H1 (cell line): ENCODE data around the gene SLC35B4. TPM values are rescaled to one million over a fixed set of nuclear protein-coding genes. Genes with fewer than 3 reads are reported as not detected.
A peak's percentile ranks its signal among the peaks of the same experiment; 100 is the strongest.

Experiments used
- CTCF ChIA-PET: fragments of 300-600 bp; sonication (Branson Sonifier 250); formaldehyde crosslinking; loops from one replicate; lab custom pipeline; 2021; ENCODE audit not compliant: partially characterized antibody; lab: Charles Lee
- POLR2A ChIA-PET: fragments of 300-600 bp; sonication (Branson Sonifier 250); formaldehyde crosslinking; loops from one replicate; lab custom pipeline; 2021; ENCODE audit warnings: inconsistent platforms; ENCODE audit not compliant: partially characterized antibody; lab: Charles Lee
- DNase-seq, 2 experiments: peaks; one replicate each; pipeline versions ENCODE4 v3.0.0 to v3.0.0-alpha.2; 2010 to 2022; ENCODE audit warnings: low spot score in 2 of 2, low read depth in 1 of 2, mixed read lengths in 1 of 2
- FAIRE-seq: peaks from 2 replicates; lab custom pipeline; 2011; peaks lifted over from hg19 to GRCh38; lab: Jason Lieb, UNC
- H2AFZ ChIP-seq: 2 replicates; pipeline ENCODE4 v1.8.1; 2012; ENCODE audit warnings: low read length, inconsistent platforms
- H2AK5ac ChIP-seq: 2 replicates; pipeline ENCODE4 v1.6.1; 2013; ENCODE audit warnings: low read depth, low read length
- H2BK120ac ChIP-seq: replicated peaks from 2 replicates; pipeline ENCODE3; 2013; ENCODE audit warnings: low read depth, low read length, inconsistent platforms
- H2BK12ac ChIP-seq: 2 replicates; pipeline ENCODE4 v1.6.1; 2013; ENCODE audit warnings: low read depth, low read length
- H2BK15ac ChIP-seq: 2 replicates; pipeline ENCODE4 v1.6.1; 2013; ENCODE audit warnings: low read length
- H2BK20ac ChIP-seq: 2 replicates; pipeline ENCODE4 v1.6.1; 2013; ENCODE audit warnings: low read length
- H2BK5ac ChIP-seq: 2 replicates; pipeline ENCODE4 v1.6.1; 2013; ENCODE audit warnings: low read depth, low read length
- H3K14ac ChIP-seq: 2 replicates; pipeline ENCODE4 v1.6.1; 2013; ENCODE audit warnings: inconsistent platforms; ENCODE audit not compliant: insufficient read length
- H3K18ac ChIP-seq: 2 replicates; pipeline ENCODE4 v1.6.1; 2013; ENCODE audit warnings: low read length; ENCODE audit errors: extremely low read depth
- H3K23ac ChIP-seq: 2 replicates; pipeline ENCODE4 v1.6.1; 2013; ENCODE audit warnings: inconsistent platforms; ENCODE audit not compliant: insufficient read length
- H3K23me2 ChIP-seq: 2 replicates; pipeline ENCODE4 v1.6.1; 2013; ENCODE audit warnings: low read depth, low read length
- H3K27ac ChIP-seq: 2 replicates; pipeline ENCODE4 v1.6.1; 2011; ENCODE audit warnings: low read depth, low read length, inconsistent platforms
- H3K27me3 ChIP-seq, 4 experiments: replicated peaks in 1 of 4; 1 replicate in 1 of 4; 2 replicates in 3 of 4; pipeline versions ENCODE4 v1.6.1 to v1.8.1; 2011 to 2013; ENCODE audit warnings: low read length in 3 of 4, mild to moderate bottlenecking in 3 of 4, inconsistent platforms in 2 of 4, mixed read lengths in 2 of 4, moderate library complexity in 1 of 4; ENCODE audit not compliant: control insufficient read depth in 3 of 4, insufficient read depth in 3 of 4; ENCODE audit errors: extremely low read depth in 1 of 4
- H3K36me3 ChIP-seq, 4 experiments: 2 replicates each; pipeline versions ENCODE4 v1.6.1 to v1.8.1; 2011 to 2013; ENCODE audit warnings: mild to moderate bottlenecking in 4 of 4, low read length in 3 of 4, moderate library complexity in 2 of 4, control low read depth in 1 of 4, inconsistent platforms in 1 of 4; ENCODE audit not compliant: insufficient read depth in 4 of 4, control insufficient read depth in 2 of 4
- H3K4ac ChIP-seq: replicated peaks from 2 replicates; pipeline ENCODE3; 2013; ENCODE audit warnings: low read length, low read depth, mixed read lengths, inconsistent platforms; ENCODE audit not compliant: insufficient read length
- H3K4me1 ChIP-seq, 4 experiments: replicated peaks in 1 of 4; 1 replicate in 1 of 4; 2 replicates in 3 of 4; pipeline versions ENCODE4 v1.6.1 to v1.8.1; 2011 to 2013; ENCODE audit warnings: low read length in 3 of 4, inconsistent platforms in 2 of 4, mixed read lengths in 1 of 4; ENCODE audit not compliant: insufficient read depth in 4 of 4, control insufficient read depth in 3 of 4
- H3K4me2 ChIP-seq, 2 experiments: 2 replicates each; pipeline versions ENCODE4 v1.6.1 to v1.8.1; 2011 to 2013; ENCODE audit warnings: low read depth in 2 of 2, low read length in 2 of 2, control low read depth in 1 of 2, inconsistent platforms in 1 of 2, mild to moderate bottlenecking in 1 of 2; ENCODE audit not compliant: insufficient read depth in 1 of 2
- H3K4me3 ChIP-seq, 4 experiments: fragments of 200-600, 300-600 bp in 1 of 4; sonication (generic), shearing (Covaris generic), sonication (Bioruptor Twin) in 1 of 4; 2 replicates each; pipeline versions ENCODE4 v1.5.1 to v1.8.1; 2011 to 2016; ENCODE audit warnings: low read length in 4 of 4, low read depth in 3 of 4, control low read depth in 2 of 4, inconsistent platforms in 2 of 4, mild to moderate bottlenecking in 2 of 4, mixed read lengths in 1 of 4, moderate library complexity in 1 of 4; ENCODE audit not compliant: insufficient read depth in 2 of 4; ENCODE audit errors: extremely low read depth in 1 of 4
- H3K56ac ChIP-seq: replicated peaks from 2 replicates; pipeline ENCODE3; 2013; ENCODE audit warnings: low read depth, mild to moderate bottlenecking, mixed read lengths, low read length, inconsistent platforms; ENCODE audit not compliant: insufficient read length
- H3K79me1 ChIP-seq: 2 replicates; pipeline ENCODE4 v1.6.1; 2013; ENCODE audit warnings: low read depth, low read length, control low read depth
- H3K79me2 ChIP-seq, 2 experiments: 2 replicates each; pipeline versions ENCODE4 v1.6.1 to v1.8.1; 2012 to 2013; ENCODE audit warnings: low read length in 2 of 2, mild to moderate bottlenecking in 2 of 2, inconsistent platforms in 1 of 2; ENCODE audit not compliant: insufficient read depth in 2 of 2, control insufficient read depth in 1 of 2
- H3K9ac ChIP-seq, 4 experiments: replicated peaks in 1 of 4; 1 replicate in 1 of 4; 2 replicates in 3 of 4; pipeline versions ENCODE4 v1.6.1 to v1.8.1; 2011 to 2013; ENCODE audit warnings: low read depth in 3 of 4, low read length in 3 of 4, control low read depth in 2 of 4, mild to moderate bottlenecking in 2 of 4, moderate library complexity in 2 of 4, inconsistent platforms in 1 of 4; ENCODE audit errors: extremely low read depth in 1 of 4
- H3K9me3 ChIP-seq, 2 experiments: 2 replicates each; pipeline versions ENCODE4 v1.6.1 to v1.8.1; 2012 to 2013; ENCODE audit warnings: mild to moderate bottlenecking in 2 of 2, moderate library complexity in 2 of 2, control low read depth in 1 of 2, inconsistent platforms in 1 of 2, low read depth in 1 of 2, low read length in 1 of 2, mixed read lengths in 1 of 2; ENCODE audit not compliant: insufficient read depth in 2 of 2
- H4K20me1 ChIP-seq, 2 experiments: replicated peaks in 1 of 2; 2 replicates each; pipeline versions ENCODE3 to v1.8.1; 2011 to 2013; ENCODE audit warnings: inconsistent platforms in 2 of 2, low read length in 2 of 2, mild to moderate bottlenecking in 1 of 2; ENCODE audit not compliant: insufficient read depth in 2 of 2, control insufficient read depth in 1 of 2
- H4K5ac ChIP-seq: 2 replicates; pipeline ENCODE4 v1.6.1; 2013; ENCODE audit warnings: low read length, low read depth, mixed read lengths, inconsistent platforms; ENCODE audit not compliant: insufficient read length
- H4K8ac ChIP-seq: 2 replicates; pipeline ENCODE4 v1.8.0; 2013; ENCODE audit warnings: mild to moderate bottlenecking, moderate library complexity, low read length, inconsistent platforms; ENCODE audit not compliant: insufficient read depth; ENCODE audit errors: extremely low read depth
- H4K91ac ChIP-seq: replicated peaks from 2 replicates; pipeline ENCODE3; 2013; ENCODE audit warnings: low read length, mixed read lengths, inconsistent platforms; ENCODE audit not compliant: insufficient read length
- BACH1 ChIP-seq: IDR thresholded peaks from 2 replicates; pipeline ENCODE4 v1.6.1; 2012; ENCODE audit warnings: low read length, improper control_type of control experiment
- CBX5 ChIP-seq: fragments of 300-800, 300-1000 bp; sonication (generic); IDR thresholded peaks from 2 replicates; pipeline ENCODE4 v1.7.1; 2016; ENCODE audit warnings: antibody characterized with exemption, low read length, low read depth
- CHD2 ChIP-seq: IDR thresholded peaks from 2 replicates; pipeline ENCODE4 v1.6.1; 2012; ENCODE audit warnings: low read length, improper control_type of control experiment
- EP300 ChIP-seq, 2 experiments: IDR thresholded peaks; 1 replicate in 1 of 2; 2 replicates in 1 of 2; pipeline ENCODE4 v1.6.1; 2011 to 2012; ENCODE audit warnings: low read depth in 2 of 2, low read length in 2 of 2, mild to moderate bottlenecking in 2 of 2, borderline replicate concordance in 1 of 2, inconsistent platforms in 1 of 2, moderate library complexity in 1 of 2
- JUND ChIP-seq: IDR thresholded peaks from 2 replicates; pipeline ENCODE4 v1.6.1; 2011; ENCODE audit warnings: mild to moderate bottlenecking, improper control_type of control experiment, low read length
- NRF1 ChIP-seq: IDR thresholded peaks from 2 replicates; pipeline ENCODE4 v1.6.1; 2011; ENCODE audit warnings: mild to moderate bottlenecking, low read depth, low read length, improper control_type of control experiment
- POLR2AphosphoS5 ChIP-seq: IDR thresholded peaks from 2 replicates; pipeline ENCODE4 v1.6.1; 2011; ENCODE audit warnings: low read depth, low read length
- RBBP5 ChIP-seq: IDR thresholded peaks from 2 replicates; pipeline ENCODE4 v1.7.1; 2012; ENCODE audit warnings: low read depth, mild to moderate bottlenecking, inconsistent platforms, low read length, moderate library complexity, borderline replicate concordance
- SP1 ChIP-seq: IDR thresholded peaks from 2 replicates; pipeline ENCODE4 v1.6.1; 2011; ENCODE audit warnings: low read depth, low read length
- SRF ChIP-seq: IDR thresholded peaks from 2 replicates; pipeline ENCODE4 v1.6.1; 2011; ENCODE audit warnings: mild to moderate bottlenecking, low read depth, low read length, moderate library complexity
- WGBS, 2 experiments: shearing (Covaris generic) in 1 of 2; methylation state at CpG; one replicate each; pipeline versions ENCODE4 v1.1.6 to v1.1.7; 2013 to 2015; ENCODE audit warnings: low lambda C conversion rate in 2 of 2, mixed read lengths in 2 of 2, inconsistent platforms in 1 of 2, low coverage in 1 of 2, missing lambda C conversion rate in 1 of 2; ENCODE audit not compliant: insufficient replicate concordance in 2 of 2, insufficient coverage in 1 of 2, insufficient read length in 1 of 2; ENCODE audit errors: extremely low coverage in 1 of 2, missing lambda C conversion rate in 1 of 2; 5-methylcytosine and 5-hydroxymethylcytosine counted together
- polyA plus RNA-seq, 7 experiments: library from polyadenylated mRNA; depleted of rRNA in 3 of 7; stranded (reverse) in 5 of 7; unstranded in 2 of 7; fragments of >200 nt in 5 of 7; fragments of 200-250 nt in 2 of 7; gene quantifications; 1 replicate in 5 of 7; 2 replicates in 1 of 7; 4 replicates in 1 of 7; pipeline versions ENCODE4 v1.2.1 to v1.2.3, GENCODE V29; 2011 to 2013; ENCODE audit warnings: missing spikeins in 2 of 7, mixed read lengths in 2 of 7
- total RNA-seq: library from RNA; stranded (reverse); fragmentation: NEBNext Ultra II Directional; extraction: Animal tissue kit (Norgen Biotek cat#: 25700); gene quantifications from 2 replicates; pipeline ENCODE4 v1.2.1, GENCODE V29; 2021

The SLC35B4 gene
- total and polyA plus RNA-seq, 2 of the 8 experiments (the other 6 are each of a cell fraction or from before 2014, with no cell fraction given), result 28.9 to 34.6 TPM

DNA sequence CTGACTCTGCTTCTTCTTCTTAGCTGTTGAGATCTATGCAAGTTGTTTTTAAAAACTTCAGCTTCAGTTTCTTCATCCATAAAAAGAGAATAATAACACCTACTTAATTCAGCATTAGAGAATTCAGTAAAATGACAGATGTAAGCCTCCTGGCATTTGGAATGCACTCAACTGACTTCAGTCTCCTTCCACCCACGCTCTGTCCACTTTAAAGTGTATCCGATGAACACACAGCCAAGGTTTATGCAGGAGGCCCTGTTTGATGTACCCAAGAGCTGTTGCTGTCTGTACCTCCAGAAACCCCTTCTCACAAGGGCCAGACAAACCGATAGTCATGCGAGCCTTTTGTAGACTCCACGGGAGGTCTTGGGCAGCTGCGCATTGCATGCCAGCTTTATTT lies 27.1 kb upstream of the SLC35B4 start:
- DNase-seq (no peak), FAIRE-seq (no peak)
- Histone ChIP-seq H3K79me1 (no peaks in the 10 kb centered on the region), H2BK12ac (no peak overlapping the region), H3K18ac (no peak overlapping the region), H2BK15ac (no peak overlapping the region), H3K27ac (no peak overlapping the region), H4K5ac (no peak overlapping the region), H2BK20ac (no peak overlapping the region), H4K8ac (no peak overlapping the region), H3K4me1 (no peaks in the 10 kb centered on the region), H3K36me3 (no peaks in the 10 kb centered on the region), H3K14ac (no peak overlapping the region), H2AFZ (no peak overlapping the region), H3K23me2 (peaks cover 2% of the 10 kb centered on the region; the same call in 1 of the 2 replicates), H3K27me3 (no peaks in the 10 kb centered on the region), H4K91ac (no peak overlapping the region), H2BK120ac (peak overlapping the region; percentile 38), H3K4me2 (no peak overlapping the region), H3K4me3 (no peak overlapping the region), H3K9ac (no peak overlapping the region), H3K9me3 (no peaks in the 10 kb centered on the region), H3K56ac (no peak overlapping the region), H3K4ac (no peak overlapping the region), H3K23ac (no peak overlapping the region), H4K20me1 (no peaks in the 10 kb centered on the region), H2AK5ac (no peak overlapping the region), H3K79me2 (no peaks in the 10 kb centered on the region), H2BK5ac (no peak overlapping the region)
- ChIA-PET POLR2A (interaction anchor here (0.6 kb wide), 1 partner anchor 483 kb away, joined by 3 read pairs; no protein-coding TSS in a partner anchor), CTCF (interaction anchor here (0.6 to 2.5 kb wide), 6 partner anchors 9 to 203 kb away, joined by 3 to 13 read pairs (median 4); no protein-coding TSS in a partner anchor)
- WGBS, 2 experiments, result 78% methylated on average over 6 of the region's 6 CpGs; no CpG with 5 or more reads in 1 of the 2 experiments
- TF ChIP-seq NRF1, result no peak
- no peak for TF ChIP-seq SRF
- TF ChIP-seq POLR2AphosphoS5, result no peak
- TF ChIP-seq RBBP5, result no peak
- TF ChIP-seq JUND, result no peak
- no peak for TF ChIP-seq BACH1
- no peak for TF ChIP-seq SP1
- no peak for TF ChIP-seq CBX5
- no peak for TF ChIP-seq EP300 (IDR thresholded peaks at IDR 0.05; ENCODE audit: borderline replicate concordance in 1 of 2, low read depth in 2 of 2, low read length in 2 of 2)
- TF ChIP-seq CHD2, result no peak
